PFSK-1 (cell line): ENCODE data around the gene CASP2.

Source experiments
- POLR2AphosphoS5 ChIP-seq: IDR thresholded peaks from 2 replicates; pipeline ENCODE4 v1.6.1; 2012; ENCODE audit warnings: low read depth, mild to moderate bottlenecking, control low read depth, low read length, moderate library complexity
- SIN3A ChIP-seq: IDR thresholded peaks from 2 replicates; pipeline ENCODE4 v1.6.1; 2012; ENCODE audit warnings: mild to moderate bottlenecking, low read length, moderate library complexity, borderline replicate concordance; ENCODE audit not compliant: insufficient read depth
- TAF1 ChIP-seq: IDR thresholded peaks from 2 replicates; pipeline ENCODE4 v1.6.1; 2012; ENCODE audit warnings: low read length, control low read depth, borderline replicate concordance; ENCODE audit not compliant: insufficient read depth
- TF ChIP-seq, protein P1 (sequence below), 2 experiments: IDR thresholded peaks; 2 replicates each; pipeline versions ENCODE4 v1.6.1 to v1.8.0; 2011 to 2012; ENCODE audit warnings: low read depth in 2 of 2, low read length in 2 of 2, control low read depth in 1 of 2, inconsistent platforms in 1 of 2, mild to moderate bottlenecking in 1 of 2, moderate library complexity in 1 of 2; ENCODE audit not compliant: insufficient read depth in 1 of 2

DNA sequence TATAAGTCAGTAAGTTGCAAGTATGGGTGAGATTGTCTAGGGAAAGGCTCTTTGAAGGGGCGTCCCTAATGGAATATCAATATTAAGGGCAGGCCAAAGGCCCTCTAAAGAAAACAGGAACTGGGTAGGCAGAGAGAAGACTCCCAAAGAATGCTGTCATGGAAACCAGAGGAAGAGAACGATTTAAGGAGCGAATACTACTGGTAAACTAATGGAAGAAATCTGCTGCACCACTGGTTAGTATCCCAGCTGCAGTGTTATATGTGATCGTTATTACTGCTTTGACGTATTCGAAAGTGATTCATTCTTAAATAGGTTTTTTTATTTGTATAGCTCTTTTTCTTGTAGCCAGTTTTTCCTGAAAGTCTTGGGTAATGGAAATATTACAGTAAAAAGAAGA lies 1.3 kb downstream of the CASP2 start:
- TF ChIP-seq SIN3A: no peak
- TF ChIP-seq POLR2AphosphoS5: no peak
- no peak for TF ChIP-seq TAF1
- TF ChIP-seq, protein P1, sequence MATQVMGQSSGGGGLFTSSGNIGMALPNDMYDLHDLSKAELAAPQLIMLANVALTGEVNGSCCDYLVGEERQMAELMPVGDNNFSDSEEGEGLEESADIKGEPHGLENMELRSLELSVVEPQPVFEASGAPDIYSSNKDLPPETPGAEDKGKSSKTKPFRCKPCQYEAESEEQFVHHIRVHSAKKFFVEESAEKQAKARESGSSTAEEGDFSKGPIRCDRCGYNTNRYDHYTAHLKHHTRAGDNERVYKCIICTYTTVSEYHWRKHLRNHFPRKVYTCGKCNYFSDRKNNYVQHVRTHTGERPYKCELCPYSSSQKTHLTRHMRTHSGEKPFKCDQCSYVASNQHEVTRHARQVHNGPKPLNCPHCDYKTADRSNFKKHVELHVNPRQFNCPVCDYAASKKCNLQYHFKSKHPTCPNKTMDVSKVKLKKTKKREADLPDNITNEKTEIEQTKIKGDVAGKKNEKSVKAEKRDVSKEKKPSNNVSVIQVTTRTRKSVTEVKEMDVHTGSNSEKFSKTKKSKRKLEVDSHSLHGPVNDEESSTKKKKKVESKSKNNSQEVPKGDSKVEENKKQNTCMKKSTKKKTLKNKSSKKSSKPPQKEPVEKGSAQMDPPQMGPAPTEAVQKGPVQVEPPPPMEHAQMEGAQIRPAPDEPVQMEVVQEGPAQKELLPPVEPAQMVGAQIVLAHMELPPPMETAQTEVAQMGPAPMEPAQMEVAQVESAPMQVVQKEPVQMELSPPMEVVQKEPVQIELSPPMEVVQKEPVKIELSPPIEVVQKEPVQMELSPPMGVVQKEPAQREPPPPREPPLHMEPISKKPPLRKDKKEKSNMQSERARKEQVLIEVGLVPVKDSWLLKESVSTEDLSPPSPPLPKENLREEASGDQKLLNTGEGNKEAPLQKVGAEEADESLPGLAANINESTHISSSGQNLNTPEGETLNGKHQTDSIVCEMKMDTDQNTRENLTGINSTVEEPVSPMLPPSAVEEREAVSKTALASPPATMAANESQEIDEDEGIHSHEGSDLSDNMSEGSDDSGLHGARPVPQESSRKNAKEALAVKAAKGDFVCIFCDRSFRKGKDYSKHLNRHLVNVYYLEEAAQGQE (IDR thresholded peaks at IDR 0.05; ENCODE audit: insufficient read depth in 1 of 2, low read depth in 2 of 2, low read length in 2 of 2): no peak
